Measurements from ENCODE around the gene PTS. TPM values are rescaled to one million over a fixed set of nuclear protein-coding genes. Genes with fewer than 3 reads are reported as not detected.

Gene PTS
- total RNA-seq, 2 experiments from 2014 or later, result 82.9 to 86.2 TPM

DNA sequence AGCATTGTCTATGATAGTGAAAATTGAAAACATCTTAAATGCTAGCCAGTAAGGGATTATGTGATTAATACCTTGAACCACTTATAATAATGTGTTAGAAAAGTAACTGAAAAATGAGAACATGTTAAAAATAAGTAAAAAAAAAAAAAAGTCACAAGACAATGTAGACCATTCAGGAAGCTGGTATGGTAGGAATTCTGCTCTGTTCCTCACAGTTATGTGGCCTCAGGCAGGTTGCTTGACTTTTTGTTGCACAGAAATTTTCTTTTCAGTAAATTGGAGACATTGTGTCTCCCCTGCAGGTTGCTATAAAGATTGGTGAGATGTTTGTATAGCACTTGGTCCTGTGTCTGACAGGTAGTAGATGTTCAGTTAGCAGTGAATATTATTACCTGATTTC, 51.7 kb downstream of the PTS start:
- Histone ChIP-seq H3K27me3 (ENCODE audit: control insufficient read depth in 1 of 2, insufficient read depth in 2 of 2, low read length in 2 of 2) (no peaks in the 10 kb centered on the region), H3K9me3 (ENCODE audit: control insufficient read depth in 1 of 2, insufficient read depth in 1 of 2, low read length in 2 of 2) (no peaks in the 10 kb centered on the region), H3K4me1 (ENCODE audit: insufficient read depth, low read length) (peaks cover 22% of the 10 kb centered on the region), H3K4me3 (ENCODE audit: low read length) (no peak overlapping the region), H3K36me3 (ENCODE audit: insufficient read depth, low read length) (no peaks in the 10 kb centered on the region), H3K27ac (ENCODE audit: low read depth in 1 of 2, low read length in 2 of 2) (no peak overlapping the region)
- ATAC-seq (ENCODE audit: poor library complexity) (no peak), DNase-seq (no peak)
- Mint-ChIP-seq H3K27ac (no peak overlapping the region), H3K4me1 (ENCODE audit: low read depth) (peaks cover 17% of the 10 kb centered on the region), H3K36me3 (ENCODE audit: low read depth) (no peaks in the 10 kb centered on the region), H3K9me3 (no peaks in the 10 kb centered on the region), H3K27me3 (no peaks in the 10 kb centered on the region), H3K4me3 (no peak overlapping the region)
- ChIA-PET POLR2A (no interaction called here), CTCF (interaction anchor here (1.0 kb wide), 1 partner anchor 50 kb away, joined by 3 read pairs; no protein-coding TSS in a partner anchor)
- TF ChIP-seq, protein P1, sequence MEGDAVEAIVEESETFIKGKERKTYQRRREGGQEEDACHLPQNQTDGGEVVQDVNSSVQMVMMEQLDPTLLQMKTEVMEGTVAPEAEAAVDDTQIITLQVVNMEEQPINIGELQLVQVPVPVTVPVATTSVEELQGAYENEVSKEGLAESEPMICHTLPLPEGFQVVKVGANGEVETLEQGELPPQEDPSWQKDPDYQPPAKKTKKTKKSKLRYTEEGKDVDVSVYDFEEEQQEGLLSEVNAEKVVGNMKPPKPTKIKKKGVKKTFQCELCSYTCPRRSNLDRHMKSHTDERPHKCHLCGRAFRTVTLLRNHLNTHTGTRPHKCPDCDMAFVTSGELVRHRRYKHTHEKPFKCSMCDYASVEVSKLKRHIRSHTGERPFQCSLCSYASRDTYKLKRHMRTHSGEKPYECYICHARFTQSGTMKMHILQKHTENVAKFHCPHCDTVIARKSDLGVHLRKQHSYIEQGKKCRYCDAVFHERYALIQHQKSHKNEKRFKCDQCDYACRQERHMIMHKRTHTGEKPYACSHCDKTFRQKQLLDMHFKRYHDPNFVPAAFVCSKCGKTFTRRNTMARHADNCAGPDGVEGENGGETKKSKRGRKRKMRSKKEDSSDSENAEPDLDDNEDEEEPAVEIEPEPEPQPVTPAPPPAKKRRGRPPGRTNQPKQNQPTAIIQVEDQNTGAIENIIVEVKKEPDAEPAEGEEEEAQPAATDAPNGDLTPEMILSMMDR (IDR thresholded peaks at IDR 0.05), result no peak
- intact Hi-C loops (cut with DNase I, micrococcal nuclease), result no loop called here

DNA sequence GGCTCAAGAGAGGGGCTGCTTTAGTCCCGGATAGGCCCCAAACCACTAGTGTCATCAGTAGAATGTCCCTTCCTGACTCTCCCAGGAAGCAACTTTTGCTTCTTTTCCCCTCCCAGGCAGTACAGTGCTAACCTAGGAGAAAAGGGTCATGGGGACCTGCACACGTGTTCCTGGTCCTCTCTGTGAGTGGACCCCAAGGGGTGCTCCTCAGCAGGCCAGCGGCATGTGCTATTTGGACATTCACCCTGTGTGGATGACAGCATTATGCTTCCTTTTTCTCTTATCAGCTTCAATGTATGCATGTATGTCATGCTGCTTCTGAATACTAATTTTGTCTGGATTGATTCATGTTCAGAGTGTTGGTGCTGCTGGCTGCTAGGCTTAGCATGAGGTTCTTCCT, 52.6 kb downstream of the PTS start:
- no peak for ATAC-seq (ENCODE audit: poor library complexity)

DNA sequence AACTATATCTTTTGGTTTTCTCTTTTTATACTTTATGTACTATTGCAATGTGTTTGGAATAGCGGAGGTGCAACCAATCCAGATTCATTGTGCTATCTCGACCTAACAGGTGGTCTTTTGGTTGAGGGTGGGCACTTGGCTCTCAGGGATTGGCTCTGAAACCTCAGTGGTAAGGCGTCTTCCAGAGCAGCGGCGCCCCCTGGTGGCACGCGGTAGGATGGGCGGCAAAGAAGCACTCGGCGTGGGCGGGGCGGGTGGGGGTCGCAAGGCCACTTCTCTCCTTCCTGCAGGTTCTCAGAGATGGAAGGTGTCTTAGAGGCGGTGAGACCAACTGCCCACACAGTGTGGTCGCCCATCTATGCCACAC, 53.7 kb downstream of the PTS start:
- intact Hi-C loops (cut with DNase I, micrococcal nuclease), result loop anchor here (1.0 to 10.0 kb wide), 5 partner anchors 61 to 1495 kb away; partner anchors contain the start of genes CLDN25 (in 1 of the 2) and ZW10 (in 1 of the 2)
- H3K27ac ChIP-seq (ENCODE audit: low read depth in 1 of 2, low read length in 2 of 2), result no peak overlapping the region
- no peaks in the 10 kb centered on the region for H3K27me3 ChIP-seq (ENCODE audit: control insufficient read depth in 1 of 2, insufficient read depth in 2 of 2, low read length in 2 of 2)
- Mint-ChIP-seq H3K36me3 (ENCODE audit: low read depth) (no peaks in the 10 kb centered on the region), H3K27me3 (no peaks in the 10 kb centered on the region), H3K9me3 (no peaks in the 10 kb centered on the region), H3K4me3 (peak overlapping the region; percentile 92), H3K27ac (peak overlapping the region; percentile 64), H3K4me1 (ENCODE audit: low read depth) (peaks cover 17% of the 10 kb centered on the region)
- peak overlapping the region; percentile 61 for H3K4me3 ChIP-seq (ENCODE audit: low read length)
- CTCF ChIA-PET, result interaction anchor here (0.6 to 2.9 kb wide), 20 partner anchors 8 to 1493 kb away, joined by 3 to 49 read pairs (median 4); partner anchors contain the start of gene PTS
- TF ChIP-seq, protein P1 (IDR thresholded peaks at IDR 0.05), result peak; percentile 68
- POLR2A ChIA-PET, result interaction anchor here (0.9 to 2.8 kb wide), 4 partner anchors 54 to 1034 kb away, joined by 3 to 18 read pairs (median 7); partner anchors contain the start of gene PTS
- no peaks in the 10 kb centered on the region for H3K36me3 ChIP-seq (ENCODE audit: insufficient read depth, low read length)
- DNase-seq, result peak; percentile 63 to 87 (median 72)
- H3K4me1 ChIP-seq (ENCODE audit: insufficient read depth, low read length), result peaks cover 22% of the 10 kb centered on the region
- H3K9me3 ChIP-seq (ENCODE audit: control insufficient read depth in 1 of 2, insufficient read depth in 1 of 2, low read length in 2 of 2), result no peaks in the 10 kb centered on the region
- peak; percentile 77 for ATAC-seq (ENCODE audit: poor library complexity)

More for the DNA sequence above, 52.6 kb downstream of the PTS start:
- DNase-seq, result no peak
- H3K27me3 ChIP-seq (ENCODE audit: control insufficient read depth in 1 of 2, insufficient read depth in 2 of 2, low read length in 2 of 2), result no peaks in the 10 kb centered on the region
- Mint-ChIP-seq H3K9me3 (no peaks in the 10 kb centered on the region), H3K27me3 (no peaks in the 10 kb centered on the region), H3K27ac (no peak overlapping the region), H3K36me3 (ENCODE audit: low read depth) (no peaks in the 10 kb centered on the region), H3K4me3 (no peak overlapping the region), H3K4me1 (ENCODE audit: low read depth) (peaks cover 17% of the 10 kb centered on the region)
- H3K27ac ChIP-seq (ENCODE audit: low read depth in 1 of 2, low read length in 2 of 2), result no peak overlapping the region
- CTCF ChIA-PET, result interaction anchor here (1.0 to 2.9 kb wide), 2 partner anchors 51 to 57 kb away, joined by 3 to 49 read pairs; no protein-coding TSS in a partner anchor
- peaks cover 22% of the 10 kb centered on the region for H3K4me1 ChIP-seq (ENCODE audit: insufficient read depth, low read length)
- POLR2A ChIA-PET, result interaction anchor here (1.1 kb wide), 1 partner anchor 52 kb away, joined by 5 read pairs; the partner anchor contains the start of gene PTS
- no peaks in the 10 kb centered on the region for H3K9me3 ChIP-seq (ENCODE audit: control insufficient read depth in 1 of 2, insufficient read depth in 1 of 2, low read length in 2 of 2)
- TF ChIP-seq, protein P1 (IDR thresholded peaks at IDR 0.05), result no peak
- intact Hi-C loops (cut with DNase I, micrococcal nuclease), result no loop called here
- H3K36me3 ChIP-seq (ENCODE audit: insufficient read depth, low read length), result no peaks in the 10 kb centered on the region
- no peak overlapping the region for H3K4me3 ChIP-seq (ENCODE audit: low read length)

All from CD4-positive, alpha-beta T cell (primary cell).